GM20431 (cell line): ENCODE results near the gene RTKN2.

Experiments
- in situ Hi-C: fragments of 300-500 bp; cut with MseI, MboI; formaldehyde crosslinking; loops from one replicate; pipeline ENCODE4 v1.15.0; 2020; ENCODE audit warnings: low sequenced_read_pairs; ENCODE audit not compliant: unreplicated experiment

The RTKN2 gene

GRCh38 chr10:62264126-62264525 lies 4.5 kb downstream of the RTKN2 start:
- in situ Hi-C loops, result loop anchor here (25.0 kb wide), 1 partner anchor 377 kb away; no protein-coding TSS in a partner anchor

GRCh38 chr10:62261666-62262065 lies 7.0 kb downstream of the RTKN2 start:
- in situ Hi-C loops, result loop anchor here (25.0 kb wide), 1 partner anchor 374 kb away; no protein-coding TSS in a partner anchor

- in situ Hi-C loops, result loop anchor here (25.0 kb wide), 1 partner anchor 373 kb away; no protein-coding TSS in a partner anchor
Observed at GRCh38 chr10:62259998-62260397, 8.6 kb downstream of the RTKN2 start.

- in situ Hi-C loops, result loop anchor here (25.0 kb wide), 1 partner anchor 372 kb away; no protein-coding TSS in a partner anchor
Observed at GRCh38 chr10:62259456-62259855, 9.2 kb downstream of the RTKN2 start.

- in situ Hi-C loops, result loop anchor here (25.0 kb wide), 1 partner anchor 372 kb away; no protein-coding TSS in a partner anchor
Observed at GRCh38 chr10:62258926-62259325, 9.7 kb downstream of the RTKN2 start.

GRCh38 chr10:62253704-62254103 lies 14.9 kb downstream of the RTKN2 start:
- in situ Hi-C loops, result loop anchor here (25.0 kb wide), 1 partner anchor 366 kb away; no protein-coding TSS in a partner anchor

GRCh38 chr10:62252051-62252450 lies 16.6 kb downstream of the RTKN2 start:
- in situ Hi-C loops, result loop anchor here (25.0 kb wide), 1 partner anchor 365 kb away; no protein-coding TSS in a partner anchor

- in situ Hi-C loops, result loop anchor here (25.0 kb wide), 1 partner anchor 363 kb away; no protein-coding TSS in a partner anchor
Observed at GRCh38 chr10:62250594-62251198, 17.9 kb downstream of the RTKN2 start.

GRCh38 chr10:62249957-62250356 lies 18.7 kb downstream of the RTKN2 start:
- in situ Hi-C loops, result loop anchor here (25.0 kb wide), 2 partner anchors 213 to 363 kb away; no protein-coding TSS in a partner anchor

GRCh38 chr10:62248465-62248864 lies 20.2 kb downstream of the RTKN2 start:
- in situ Hi-C loops, result loop anchor here (25.0 kb wide), 1 partner anchor 211 kb away; no protein-coding TSS in a partner anchor

GRCh38 chr10:62244785-62245467 lies 23.7 kb downstream of the RTKN2 start:
- in situ Hi-C loops, result loop anchor here (25.0 kb wide), 1 partner anchor 208 kb away; no protein-coding TSS in a partner anchor

GRCh38 chr10:62244088-62244487 lies 24.6 kb downstream of the RTKN2 start:
- in situ Hi-C loops, result loop anchor here (25.0 kb wide), 1 partner anchor 207 kb away; no protein-coding TSS in a partner anchor

GRCh38 chr10:62243647-62243997 lies 25.0 kb downstream of the RTKN2 start:
- in situ Hi-C loops, result loop anchor here (25.0 kb wide), 1 partner anchor 206 kb away; no protein-coding TSS in a partner anchor

- in situ Hi-C loops, result loop anchor here (25.0 kb wide), 1 partner anchor 206 kb away; no protein-coding TSS in a partner anchor
Observed at GRCh38 chr10:62242965-62243646, 25.5 kb downstream of the RTKN2 start.

GRCh38 chr10:62241521-62241920 lies 27.1 kb downstream of the RTKN2 start:
- in situ Hi-C loops, result loop anchor here (25.0 kb wide), 1 partner anchor 204 kb away; no protein-coding TSS in a partner anchor

- in situ Hi-C loops, result loop anchor here (25.0 kb wide), 1 partner anchor 203 kb away; no protein-coding TSS in a partner anchor
Observed at GRCh38 chr10:62239994-62240393, 28.6 kb downstream of the RTKN2 start.

- in situ Hi-C loops, result loop anchor here (25.0 kb wide), 1 partner anchor 202 kb away; no protein-coding TSS in a partner anchor
Observed at GRCh38 chr10:62238880-62239279, 29.8 kb downstream of the RTKN2 start.

- in situ Hi-C loops, result loop anchor here (25.0 kb wide), 1 partner anchor 201 kb away; no protein-coding TSS in a partner anchor
Observed at GRCh38 chr10:62237966-62238365, 30.7 kb downstream of the RTKN2 start.

- in situ Hi-C loops, result loop anchor here (25.0 kb wide), 1 partner anchor 200 kb away; no protein-coding TSS in a partner anchor
Observed at GRCh38 chr10:62237506-62237905, 31.1 kb downstream of the RTKN2 start.
